HuH-7 (cell line): ENCODE data around the gene NR1H2.
"Not testable (repeated sequence)": the region's sequence is repeated elsewhere in the genome, so short reads cannot be mapped to it uniquely, and the experiment has no call there.

ENCODE experiments used
- DNase-seq: peaks from one replicate; pipeline ENCODE4 v3.0.0; 2011; ENCODE audit warnings: low spot score

The NR1H2 gene

DNA sequence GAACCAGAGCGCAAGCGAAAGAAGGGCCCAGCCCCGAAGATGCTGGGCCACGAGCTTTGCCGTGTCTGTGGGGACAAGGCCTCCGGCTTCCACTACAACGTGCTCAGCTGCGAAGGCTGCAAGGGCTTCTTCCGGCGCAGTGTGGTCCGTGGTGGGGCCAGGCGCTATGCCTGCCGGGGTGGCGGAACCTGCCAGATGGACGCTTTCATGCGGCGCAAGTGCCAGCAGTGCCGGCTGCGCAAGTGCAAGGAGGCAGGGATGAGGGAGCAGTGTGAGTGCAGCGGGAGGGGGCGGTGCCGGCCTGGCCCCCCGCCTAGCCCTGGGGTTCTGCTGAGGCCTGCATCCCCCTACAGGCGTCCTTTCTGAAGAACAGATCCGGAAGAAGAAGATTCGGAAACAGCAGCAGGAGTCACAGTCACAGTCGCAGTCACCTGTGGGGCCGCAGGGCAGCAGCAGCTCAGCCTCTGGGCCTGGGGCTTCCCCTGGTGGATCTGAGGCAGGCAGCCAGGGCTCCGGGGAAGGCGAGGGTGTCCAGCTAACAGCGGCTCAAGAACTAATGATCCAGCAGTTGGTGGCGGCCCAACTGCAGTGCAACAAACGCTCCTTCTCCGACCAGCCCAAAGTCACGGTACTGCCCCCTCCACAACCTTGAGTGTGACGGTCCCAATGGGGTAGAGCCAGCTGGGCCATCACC lies 2.1 kb downstream of the NR1H2 start:
- DNase-seq, result no peak

DNA sequence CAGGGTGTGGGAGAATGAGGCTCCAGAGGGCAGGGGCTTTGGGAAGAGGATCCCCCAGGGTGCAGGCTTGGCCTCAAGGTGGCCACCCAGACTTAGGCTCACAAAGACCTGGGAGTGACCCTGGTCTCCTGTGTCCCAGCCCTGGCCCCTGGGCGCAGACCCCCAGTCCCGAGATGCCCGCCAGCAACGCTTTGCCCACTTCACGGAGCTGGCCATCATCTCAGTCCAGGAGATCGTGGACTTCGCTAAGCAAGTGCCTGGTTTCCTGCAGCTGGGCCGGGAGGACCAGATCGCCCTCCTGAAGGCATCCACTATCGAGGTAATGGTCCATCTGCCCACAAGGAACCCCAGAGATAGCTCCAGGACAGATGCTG lies 2.6 kb downstream of the NR1H2 start:
- no peak for DNase-seq

DNA sequence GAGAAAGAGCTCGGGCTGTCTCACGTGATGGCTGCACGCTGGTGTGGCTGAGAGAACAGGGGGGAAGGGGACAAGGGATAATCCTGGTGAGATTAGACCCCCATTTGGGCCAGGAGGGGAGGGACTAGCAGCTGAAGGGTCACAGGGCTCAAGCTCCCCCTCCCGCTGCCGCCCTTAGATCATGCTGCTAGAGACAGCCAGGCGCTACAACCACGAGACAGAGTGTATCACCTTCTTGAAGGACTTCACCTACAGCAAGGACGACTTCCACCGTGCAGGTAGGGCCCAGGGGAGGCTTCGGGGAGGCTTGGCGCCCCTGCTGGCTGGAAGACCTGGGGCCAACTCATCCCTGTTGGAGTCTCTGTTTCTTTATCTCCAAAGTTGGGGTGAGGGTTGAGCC lies 3.3 kb downstream of the NR1H2 start:
- DNase-seq, result no peak

DNA sequence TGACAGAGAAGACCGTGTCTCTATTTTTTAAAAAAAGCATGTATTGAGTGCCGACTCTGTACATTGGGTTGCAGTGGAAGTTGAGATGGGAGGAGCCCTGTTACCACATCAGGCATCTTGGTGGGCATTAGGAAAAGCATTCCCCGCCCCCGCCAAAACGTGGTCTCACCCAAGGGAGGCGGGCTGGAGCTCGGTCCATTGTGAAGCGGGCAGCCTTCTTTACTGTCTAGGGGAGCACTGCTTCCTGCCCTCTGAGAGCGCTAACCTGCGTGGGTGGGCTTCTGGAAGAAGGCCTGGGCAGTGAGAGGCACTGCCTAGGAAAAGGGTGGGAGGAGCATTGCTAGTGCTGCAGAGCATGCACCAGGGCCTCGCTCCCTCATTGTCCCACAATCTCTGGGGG lies 3.9 kb downstream of the NR1H2 start:
- DNase-seq, result no peak

DNA sequence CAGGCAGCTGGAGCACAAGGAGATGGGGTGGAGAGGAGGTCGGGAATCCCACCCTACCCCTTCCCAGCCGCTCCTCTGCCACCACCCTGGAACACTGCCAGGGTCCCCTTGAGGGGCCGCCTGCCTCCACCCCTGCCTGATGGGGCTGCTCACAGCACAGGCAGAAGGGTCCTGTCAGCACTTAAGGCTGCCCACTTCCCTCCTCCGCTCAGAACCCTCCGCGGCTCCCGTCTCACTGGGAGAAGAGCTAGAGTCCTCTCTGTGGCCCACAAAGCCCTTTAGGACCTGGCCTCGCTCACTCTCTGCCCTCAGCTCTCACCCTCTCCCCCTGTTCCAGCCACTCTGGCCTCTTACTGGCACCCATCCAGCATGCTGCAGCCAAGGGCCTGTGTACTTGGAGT lies 4.5 kb downstream of the NR1H2 start:
- no peak for DNase-seq

GRCh38 chr19:50381881-50382729 lies 5.8 kb downstream of the NR1H2 start:
- DNase-seq, result no peak

GRCh38 chr19:50383001-50383851 lies 7.0 kb downstream of the NR1H2 start:
- no peak for DNase-seq

DNA sequence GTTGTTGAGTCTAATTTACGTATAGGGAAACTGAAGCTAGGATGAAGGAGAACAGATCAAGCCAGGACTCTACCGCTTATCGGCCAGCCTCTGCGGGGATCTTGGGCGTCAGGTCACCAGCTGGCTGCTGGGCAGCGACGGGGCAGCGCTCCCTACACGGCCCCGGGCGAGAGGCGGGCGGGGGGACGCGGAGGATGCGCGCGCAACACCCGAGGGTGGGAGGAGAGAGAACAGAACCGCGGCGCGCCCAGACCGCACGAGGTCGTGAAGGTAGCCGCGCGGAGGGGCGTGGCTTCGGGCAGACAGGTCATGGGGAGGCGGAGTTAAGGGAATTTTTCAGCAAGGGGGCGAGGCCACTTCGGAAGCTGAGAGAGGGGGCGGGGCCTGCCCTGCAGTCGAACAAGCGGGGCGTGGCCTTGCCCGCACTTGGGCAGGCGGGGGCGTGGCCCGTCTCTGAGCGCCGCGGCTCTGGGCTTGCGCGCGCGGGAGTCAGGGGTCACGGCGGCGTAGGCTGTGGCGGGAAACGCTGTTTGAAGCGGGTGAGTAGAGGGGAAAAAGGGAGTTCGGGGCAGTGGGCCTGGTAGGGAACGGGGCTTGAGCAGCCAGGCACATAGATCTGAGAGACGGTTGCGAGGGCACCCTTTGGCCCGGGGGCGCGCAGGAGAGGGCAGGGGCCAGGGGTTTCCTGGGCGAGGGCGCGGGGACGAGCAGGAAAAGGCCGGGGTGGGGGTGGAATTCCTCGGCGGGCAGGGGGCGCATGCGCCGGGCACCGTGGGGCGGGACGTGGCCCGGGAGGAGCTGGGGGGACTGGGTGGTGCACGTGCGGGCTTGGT lies 7.8 kb downstream of the NR1H2 start, which contains the start of gene POLD1:
POLD1 (plus strand) TSS at position 496 of the 833 bp plus-strand sequence. CDS start 14,505 bp downstream, outside the sequence.
- DNase-seq, result peak; percentile 97

DNA sequence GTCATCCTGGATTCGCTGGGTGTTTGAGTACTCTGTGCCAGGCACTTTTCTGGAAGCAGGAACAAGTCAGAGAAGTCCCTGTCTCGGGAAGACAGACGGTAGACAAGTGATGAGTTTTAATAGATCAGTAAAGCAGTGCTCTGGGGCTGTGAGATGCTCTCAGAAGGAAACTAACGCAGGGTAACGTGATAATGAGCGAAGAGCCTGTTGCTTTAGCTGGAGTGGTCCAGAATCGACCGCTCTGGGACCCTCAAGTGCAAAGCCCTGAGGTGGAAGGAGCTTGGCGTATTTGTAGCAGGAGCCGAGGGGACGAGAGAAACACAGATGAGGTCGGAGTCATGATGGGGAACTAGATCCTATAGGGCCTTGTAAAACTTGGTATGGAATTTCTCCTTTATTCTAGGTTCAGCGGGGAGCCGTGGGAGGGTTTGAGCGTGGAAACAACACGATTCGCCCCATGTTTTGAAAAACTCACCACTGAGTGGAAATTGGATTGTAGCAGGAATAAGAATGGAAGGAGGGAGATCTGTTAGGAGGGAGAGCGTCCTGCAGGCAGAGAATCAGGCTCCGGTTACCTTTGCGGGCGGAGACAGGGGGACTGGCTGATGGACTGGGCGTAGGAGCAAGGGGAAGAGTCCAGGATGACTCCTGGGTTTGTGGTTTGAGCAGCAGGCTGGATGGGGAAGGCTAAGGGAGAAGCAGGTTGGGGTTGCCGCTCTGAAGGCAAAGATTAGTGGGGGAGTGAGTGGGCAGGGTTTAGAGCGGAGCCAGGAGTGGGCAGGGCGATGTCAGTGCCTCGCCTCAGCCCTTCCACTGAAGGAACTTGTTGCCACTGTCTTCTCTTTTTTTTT lies 8.7 kb downstream of the NR1H2 start:
- DNase-seq, result no peak

DNA sequence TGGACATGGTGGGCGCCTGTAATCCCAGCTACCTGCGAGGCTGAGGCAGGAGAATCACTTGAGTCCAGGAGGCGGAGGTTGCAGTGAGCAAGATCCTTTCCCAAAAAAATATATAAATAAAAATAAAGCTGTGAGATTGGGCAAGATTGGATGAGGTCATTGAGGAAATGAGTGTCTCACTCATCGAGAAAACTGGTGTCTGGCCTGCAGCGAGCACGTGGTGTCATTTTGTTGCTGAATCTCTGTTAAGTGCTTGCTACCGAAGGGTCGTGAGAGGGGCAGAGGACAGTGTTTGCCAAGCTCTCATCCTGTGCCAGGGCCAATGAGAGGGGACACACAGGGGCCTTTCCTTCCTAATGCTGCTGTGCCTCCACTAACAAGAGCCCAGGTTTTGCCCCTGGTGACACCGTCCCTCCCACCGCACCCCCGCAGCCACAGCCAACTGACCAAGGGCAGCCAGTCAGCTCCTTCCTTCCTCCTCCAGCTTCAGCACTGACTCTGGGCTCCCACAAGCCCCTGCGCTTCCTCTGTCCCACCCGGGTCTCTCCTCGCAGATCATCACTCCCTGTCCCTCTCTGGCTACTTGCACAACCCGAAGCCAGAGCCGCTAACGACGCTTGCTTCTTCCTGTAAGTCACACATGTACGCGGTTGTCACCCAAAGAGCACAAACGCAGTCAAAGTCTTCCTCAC lies 11.1 kb downstream of the NR1H2 start:
- DNase-seq, result no peak

DNA sequence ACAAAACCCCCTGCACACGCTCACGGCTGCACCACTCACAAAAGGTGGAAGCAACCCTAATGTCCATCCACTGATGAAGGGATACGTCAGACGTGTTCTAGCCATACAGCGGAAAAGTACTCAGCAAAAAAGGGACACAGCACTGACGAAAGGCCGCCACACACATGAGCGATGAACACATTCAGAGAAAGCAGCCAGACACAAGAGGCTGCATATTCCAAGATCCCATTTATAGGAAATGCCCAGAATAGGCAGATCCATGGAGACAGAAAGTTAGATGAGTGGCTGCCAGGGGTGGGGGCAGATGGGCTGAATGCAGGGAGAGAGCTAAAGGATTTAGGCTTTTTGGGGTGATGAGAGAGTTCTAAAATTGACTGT lies 11.6 kb downstream of the NR1H2 start:
- no peak for DNase-seq

DNA sequence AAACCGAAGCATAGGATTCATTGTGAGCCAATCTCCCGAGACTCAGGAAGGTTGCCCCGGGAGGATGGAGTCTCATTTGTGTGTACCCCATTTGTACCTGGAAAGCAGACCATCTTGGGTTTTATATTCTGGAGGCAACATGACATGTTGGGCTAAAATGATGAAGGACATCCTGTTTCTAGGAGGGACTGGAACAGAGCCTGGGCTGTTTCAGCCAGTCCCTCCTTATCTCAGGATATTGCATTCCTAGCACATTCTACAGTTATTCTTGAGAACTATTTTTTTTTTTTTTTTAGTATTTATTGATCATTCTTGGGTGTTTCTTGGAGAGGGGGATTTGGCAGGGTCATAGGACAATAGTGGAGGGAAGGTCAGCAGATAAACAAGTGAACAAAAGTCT lies 14.0 kb downstream of the NR1H2 start:
- DNase-seq, result not testable (repeated sequence)

- DNase-seq, result not testable (repeated sequence)
Measured at GRCh38 chr19:50390952-50391351, 14.7 kb downstream of the NR1H2 start.

- DNase-seq, result no peak
Measured at GRCh38 chr19:50392759-50393158, 16.5 kb downstream of the NR1H2 start.

GRCh38 chr19:50393589-50393988 lies 17.3 kb downstream of the NR1H2 start:
- no peak for DNase-seq

DNA sequence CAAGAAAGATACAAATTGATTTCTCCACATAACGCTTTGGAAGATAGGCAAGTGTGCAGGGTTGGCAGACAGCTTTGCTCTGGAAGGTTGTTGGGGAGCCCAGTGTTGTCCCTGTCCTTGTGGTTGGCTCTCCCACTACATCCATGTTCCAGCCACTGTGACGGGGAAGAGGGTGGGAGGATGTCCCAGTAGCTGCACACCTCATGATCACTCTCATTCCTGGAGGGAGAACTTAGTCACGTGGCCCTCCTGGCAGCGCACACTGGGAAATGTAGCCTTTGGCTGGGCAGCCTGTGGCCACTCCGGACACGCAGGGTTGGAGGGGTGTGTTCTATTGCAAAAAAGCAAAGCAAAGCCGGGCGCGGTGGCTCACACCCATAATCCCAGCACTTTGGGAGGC lies 17.8 kb downstream of the NR1H2 start:
- DNase-seq, result no peak

- no peak for DNase-seq
Measured at GRCh38 chr19:50398675-50399367, 22.6 kb downstream of the NR1H2 start.

- no peak for DNase-seq
Measured at GRCh38 chr19:50399368-50399745, 23.1 kb downstream of the NR1H2 start.

DNA sequence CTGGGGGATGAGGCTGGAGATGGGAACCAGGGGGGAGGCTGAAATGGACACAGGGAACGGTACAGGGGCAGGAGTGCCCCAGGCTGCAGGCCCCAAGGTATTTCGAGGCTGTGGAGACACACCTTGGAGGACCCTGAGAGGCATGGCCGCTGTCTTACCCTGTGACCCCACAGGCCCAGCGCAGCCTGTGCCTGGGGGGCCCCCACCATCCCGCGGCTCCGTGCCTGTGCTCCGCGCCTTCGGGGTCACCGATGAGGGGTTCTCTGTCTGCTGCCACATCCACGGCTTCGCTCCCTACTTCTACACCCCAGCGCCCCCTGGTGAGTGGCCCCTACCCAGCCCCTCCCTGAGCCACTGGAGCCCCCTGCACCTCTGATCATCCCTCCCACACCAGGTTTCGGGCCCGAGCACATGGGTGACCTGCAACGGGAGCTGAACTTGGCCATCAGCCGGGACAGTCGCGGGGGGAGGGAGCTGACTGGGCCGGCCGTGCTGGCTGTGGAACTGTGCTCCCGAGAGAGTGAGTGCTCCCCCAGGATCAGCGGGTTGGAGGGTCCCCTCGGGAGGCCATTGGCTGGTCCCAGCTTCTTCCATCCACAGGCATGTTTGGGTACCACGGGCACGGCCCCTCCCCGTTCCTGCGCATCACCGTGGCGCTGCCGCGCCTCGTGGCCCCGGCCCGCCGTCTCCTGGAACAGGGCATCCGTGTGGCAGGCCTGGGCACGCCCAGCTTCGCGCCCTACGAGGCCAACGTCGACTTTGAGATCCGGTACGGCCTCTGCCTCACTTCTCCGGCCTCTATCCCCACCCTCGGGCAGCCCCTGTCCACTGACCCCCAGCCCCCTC lies 25.6 kb downstream of the NR1H2 start:
- DNase-seq, result no peak
